Lung (tissue), 12 donors: ENCODE results near the gene ACTG1. TPM values are rescaled to one million over a fixed set of nuclear protein-coding genes. Genes with fewer than 3 reads are reported as not detected.

Source experiments
- ATAC-seq: fragments of 200-7000 bp; cut with Tn5 transposase; one replicate; pipeline ENCODE4 v1.9.1; 2020; ENCODE audit warnings: moderate number of reproducible peaks; ENCODE audit not compliant: insufficient read depth, low FRiP score
- DNase-seq, 3 donors: peaks; one replicate each; pipeline ENCODE4 v3.0.0-alpha.2; 2013 to 2017
- H3K27ac ChIP-seq, 2 donors: one replicate each; pipeline ENCODE4 v1.5.1; 2013; ENCODE audit warnings: mild to moderate bottlenecking in 2 of 2, moderate library complexity in 2 of 2, control low read depth in 1 of 2, inconsistent platforms in 1 of 2, low read depth in 1 of 2, low read length in 1 of 2
- H3K27me3 ChIP-seq, 3 donors: one replicate each; pipeline ENCODE4 v1.5.1; 2013; ENCODE audit warnings: low read length in 2 of 3; ENCODE audit not compliant: control insufficient read depth in 3 of 3, insufficient read depth in 3 of 3
- H3K36me3 ChIP-seq, 4 donors: one replicate each; pipeline ENCODE4 v1.5.1; 2013; ENCODE audit warnings: low read length in 4 of 4, mild to moderate bottlenecking in 1 of 4, moderate library complexity in 1 of 4; ENCODE audit not compliant: control insufficient read depth in 4 of 4, insufficient read depth in 4 of 4
- H3K4me1 ChIP-seq, 5 donors: one replicate each; pipeline ENCODE4 v1.5.1; 2013; ENCODE audit warnings: low read length in 5 of 5, mild to moderate bottlenecking in 2 of 5, moderate library complexity in 1 of 5; ENCODE audit not compliant: control insufficient read depth in 5 of 5, insufficient read depth in 5 of 5
- H3K4me3 ChIP-seq: one replicate; pipeline ENCODE4 v1.5.1; 2013; ENCODE audit warnings: mild to moderate bottlenecking, control low read depth, moderate library complexity
- H3K9ac ChIP-seq, 2 donors: one replicate each; pipeline ENCODE4 v1.5.1; 2013; ENCODE audit warnings: low read length in 2 of 2, control low read depth in 1 of 2; ENCODE audit not compliant: insufficient read depth in 1 of 2
- H3K9me3 ChIP-seq, 4 donors: one replicate each; pipeline ENCODE4 v1.5.1; 2013; ENCODE audit warnings: low read length in 3 of 4, mild to moderate bottlenecking in 1 of 4, moderate library complexity in 1 of 4; ENCODE audit not compliant: control insufficient read depth in 4 of 4, insufficient read depth in 3 of 4
- WGBS, 2 donors: extraction: QIAGEN DNeasy Blood & Tissue Kit; methylation state at CpG; one replicate each; pipeline ENCODE4 v1.1.7; 2013; 5-methylcytosine and 5-hydroxymethylcytosine counted together
- polyA plus RNA-seq, 2 donors: library from polyadenylated mRNA; stranded (reverse); fragments of 200-250 nt; gene quantifications; one replicate each; pipeline ENCODE4 v1.2.1, GENCODE V29; 2013
- total RNA-seq, 2 donors: library from RNA; depleted of rRNA in 1 of 2; stranded (reverse); fragments of >200 nt in 1 of 2; gene quantifications; one replicate each; pipeline ENCODE4 v1.2.1, GENCODE V29; 2014 to 2021
- TF ChIP-seq, protein P1 (sequence below): IDR thresholded peaks from 2 replicates; pipeline ENCODE4 v1.5.1; 2012; ENCODE audit warnings: mild to moderate bottlenecking; ENCODE audit errors: control extremely low read depth, extremely low read depth
- donor health status: control.
- donor health status: control.
- donor health status: Bipolar disorder and iron deficiency.
- donor health status: healthy.
- donor health status: DM: yes; HTN: yes; CAD: no.

ACTG1 gene
- total and polyA plus RNA-seq, 4 donors, result 1,461 to 4,301 (median 3,063) TPM

DNA sequence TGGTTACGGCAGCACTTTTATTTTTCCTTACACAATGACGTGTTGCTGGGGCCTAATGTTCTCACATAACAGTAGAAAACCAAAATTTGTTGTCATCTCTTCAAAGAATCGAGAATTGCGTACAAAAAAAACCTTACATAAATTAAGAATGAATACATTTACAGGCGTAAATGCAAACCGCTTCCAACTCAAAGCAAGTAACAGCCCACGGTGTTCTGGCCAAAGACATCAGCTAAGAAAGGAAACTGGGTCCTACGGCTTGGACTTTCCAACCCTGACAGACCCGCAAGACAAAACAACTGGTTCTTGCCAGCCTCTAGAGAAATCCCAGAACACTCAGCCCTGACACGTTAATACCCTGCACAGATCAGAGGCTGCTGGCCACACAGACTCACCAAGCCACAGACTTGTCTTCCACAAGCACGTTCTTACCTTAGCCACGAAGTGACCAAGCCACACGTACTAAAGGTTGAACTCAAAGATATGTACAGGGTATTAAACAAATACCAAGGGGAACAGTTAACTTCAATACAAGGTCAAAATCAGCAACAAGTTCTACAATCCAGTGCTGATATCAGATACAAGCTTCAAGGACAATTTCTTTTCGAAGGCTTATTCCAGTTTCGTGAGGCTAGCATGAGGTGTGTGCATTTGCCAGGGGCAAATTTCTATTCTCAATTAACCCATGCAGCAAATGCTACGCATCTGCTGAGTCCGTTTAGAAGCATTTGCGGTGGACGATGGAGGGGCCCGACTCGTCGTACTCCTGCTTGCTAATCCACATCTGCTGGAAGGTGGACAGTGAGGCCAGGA is 2.4 kb downstream of the ACTG1 start:
- Histone ChIP-seq H3K4me1 (peaks cover 0 to 16% (median 4%) of the 10 kb centered on the region in 5 donors), H3K9ac (peak overlapping the region in 1 of 2 donors; percentile 82), H3K36me3 (peaks cover 18 to 39% (median 30%) of the 10 kb centered on the region in 4 donors), H3K27ac (peak overlapping the region; percentile 42 to 89), H3K4me3 (peak overlapping the region; percentile 90), H3K27me3 (no peaks in the 10 kb centered on the region), H3K9me3 (peaks cover 0 to 5% (median 0%) of the 10 kb centered on the region in 4 donors)
- WGBS, 2 donors, result 6 to 10% methylated on average over 22 of the region's 22 CpGs
- DNase-seq, result no peak
- TF ChIP-seq, protein P1, sequence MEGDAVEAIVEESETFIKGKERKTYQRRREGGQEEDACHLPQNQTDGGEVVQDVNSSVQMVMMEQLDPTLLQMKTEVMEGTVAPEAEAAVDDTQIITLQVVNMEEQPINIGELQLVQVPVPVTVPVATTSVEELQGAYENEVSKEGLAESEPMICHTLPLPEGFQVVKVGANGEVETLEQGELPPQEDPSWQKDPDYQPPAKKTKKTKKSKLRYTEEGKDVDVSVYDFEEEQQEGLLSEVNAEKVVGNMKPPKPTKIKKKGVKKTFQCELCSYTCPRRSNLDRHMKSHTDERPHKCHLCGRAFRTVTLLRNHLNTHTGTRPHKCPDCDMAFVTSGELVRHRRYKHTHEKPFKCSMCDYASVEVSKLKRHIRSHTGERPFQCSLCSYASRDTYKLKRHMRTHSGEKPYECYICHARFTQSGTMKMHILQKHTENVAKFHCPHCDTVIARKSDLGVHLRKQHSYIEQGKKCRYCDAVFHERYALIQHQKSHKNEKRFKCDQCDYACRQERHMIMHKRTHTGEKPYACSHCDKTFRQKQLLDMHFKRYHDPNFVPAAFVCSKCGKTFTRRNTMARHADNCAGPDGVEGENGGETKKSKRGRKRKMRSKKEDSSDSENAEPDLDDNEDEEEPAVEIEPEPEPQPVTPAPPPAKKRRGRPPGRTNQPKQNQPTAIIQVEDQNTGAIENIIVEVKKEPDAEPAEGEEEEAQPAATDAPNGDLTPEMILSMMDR, result no peak
- no peak for ATAC-seq

DNA sequence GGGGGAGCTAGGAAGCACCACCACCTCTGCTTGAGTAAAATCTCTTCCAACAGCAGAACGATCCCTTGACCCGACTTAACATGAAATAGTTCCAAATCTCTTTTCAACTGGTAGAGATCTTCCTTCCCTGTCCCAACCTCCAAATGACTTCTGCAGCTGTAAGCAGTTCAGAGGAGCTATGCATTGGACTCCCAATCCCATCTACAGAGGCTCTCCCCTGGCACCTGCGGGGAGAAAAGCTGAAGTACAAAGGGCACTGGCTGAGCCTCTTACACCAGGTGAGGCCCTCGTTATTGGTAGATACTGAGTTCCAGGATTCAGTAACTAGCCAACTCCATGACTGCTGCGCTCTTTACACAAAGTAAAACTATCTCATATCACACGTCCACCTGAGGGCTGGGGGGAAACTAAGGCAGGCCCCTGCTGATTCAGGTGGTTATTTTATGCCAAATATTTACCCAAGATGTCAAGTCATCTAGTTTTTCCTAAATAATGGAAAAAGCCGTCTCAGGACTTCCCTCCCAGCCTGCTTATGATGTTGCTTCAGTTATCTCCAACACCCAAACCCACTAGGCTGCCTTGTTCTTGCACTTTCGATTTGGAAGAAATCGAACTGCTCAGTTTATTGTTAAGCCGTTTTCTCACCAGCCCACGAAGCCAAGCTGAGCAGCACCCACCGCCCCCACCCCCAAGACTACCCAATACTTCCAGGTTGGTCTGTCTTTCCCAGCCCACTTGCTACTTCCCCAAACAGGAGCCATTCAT is 3.2 kb downstream of the ACTG1 start:
- Histone ChIP-seq H3K9ac (peak overlapping the region in 1 of 2 donors; percentile 82), H3K27ac (peak overlapping the region; percentile 9 to 21), H3K4me3 (peak overlapping the region; percentile 90), H3K9me3 (peaks cover 0 to 5% (median 0%) of the 10 kb centered on the region in 4 donors), H3K27me3 (no peaks in the 10 kb centered on the region), H3K36me3 (peaks cover 18 to 39% (median 30%) of the 10 kb centered on the region in 4 donors), H3K4me1 (peaks cover 0 to 16% (median 4%) of the 10 kb centered on the region in 5 donors)
- no peak for ATAC-seq
- TF ChIP-seq, protein P1, result no peak
- WGBS, 2 donors, result 24 to 26% methylated on average over 12 of the region's 12 CpGs
- DNase-seq, result no peak

DNA sequence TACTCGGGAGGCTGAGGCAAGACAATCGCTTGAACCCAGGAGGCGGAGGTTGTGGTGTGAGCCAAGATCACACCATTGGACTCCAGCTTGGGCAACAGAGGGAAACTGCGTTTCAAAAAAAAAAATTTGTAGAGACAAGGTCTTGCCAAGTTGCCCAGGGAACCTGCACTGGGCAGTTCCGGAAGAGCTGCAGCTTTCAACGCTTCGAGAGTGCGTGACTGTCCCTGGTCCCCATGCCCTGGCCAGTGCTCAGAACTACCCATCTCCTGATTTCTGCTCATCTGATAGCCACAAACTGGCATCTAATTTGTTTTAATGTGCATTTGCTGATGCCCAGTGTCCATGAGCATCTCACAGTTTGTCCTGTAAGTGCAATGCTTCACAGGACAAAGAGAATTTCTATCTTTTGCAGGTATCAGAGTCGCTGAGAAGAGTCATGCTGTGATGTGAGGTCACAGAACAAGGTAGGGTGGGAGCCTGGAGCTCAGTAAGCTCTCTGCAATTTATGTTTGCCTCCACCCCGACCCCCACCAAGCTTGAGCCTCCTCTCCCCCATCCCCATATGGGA is 3.9 kb downstream of the ACTG1 start:
- no peaks in the 10 kb centered on the region for H3K27me3 ChIP-seq
- WGBS, 2 donors, result 60 to 74% methylated on average over 10 of the region's 10 CpGs

More for the DNA sequence above, 3.9 kb downstream of the ACTG1 start:
- no peak for DNase-seq
- TF ChIP-seq, protein P1, result no peak
- H3K36me3 ChIP-seq, result peaks cover 18 to 39% (median 30%) of the 10 kb centered on the region in 4 donors
- H3K9ac ChIP-seq, result peak overlapping the region in 1 of 2 donors; percentile 82
- H3K27ac ChIP-seq, result peak overlapping the region in 1 of 2 donors; percentile 21
- peak overlapping the region; percentile 14 for H3K4me3 ChIP-seq
- H3K9me3 ChIP-seq, result peaks cover 0 to 5% (median 0%) of the 10 kb centered on the region in 4 donors
- H3K4me1 ChIP-seq, result peaks cover 0 to 12% (median 4%) of the 10 kb centered on the region in 5 donors
- no peak for ATAC-seq
